ENCODE results near the gene PET117.

GRCh38 chr20:18165553-18165952 lies 27.9 kb downstream of the PET117 start:
- no peak for TF ChIP-seq CTCF (IDR thresholded peaks at IDR 0.05; ENCODE audit: poor library complexity, severe bottlenecking)
- TF ChIP-seq REST (IDR thresholded peaks at IDR 0.05; ENCODE audit: borderline replicate concordance): no peak
- TF ChIP-seq RAD21 (conservative IDR thresholded peaks at IDR 0.05): no peak
- no peak for TF ChIP-seq POLR2AphosphoS5 (IDR thresholded peaks at IDR 0.05)
- TF ChIP-seq EP300 (conservative IDR thresholded peaks at IDR 0.05; ENCODE audit: poor library complexity, severe bottlenecking): no peak
